HG03378 (cell line): ENCODE data around the gene CACNB2.

ENCODE experiments used
- ATAC-seq: cut with Tn5 transposase; IDR thresholded peaks from one replicate; pipeline ENCODE4 v1.9.1; 2021; ENCODE audit warnings: mild to moderate bottlenecking, moderate library complexity; ENCODE audit not compliant: unreplicated experiment

The CACNB2 gene

DNA sequence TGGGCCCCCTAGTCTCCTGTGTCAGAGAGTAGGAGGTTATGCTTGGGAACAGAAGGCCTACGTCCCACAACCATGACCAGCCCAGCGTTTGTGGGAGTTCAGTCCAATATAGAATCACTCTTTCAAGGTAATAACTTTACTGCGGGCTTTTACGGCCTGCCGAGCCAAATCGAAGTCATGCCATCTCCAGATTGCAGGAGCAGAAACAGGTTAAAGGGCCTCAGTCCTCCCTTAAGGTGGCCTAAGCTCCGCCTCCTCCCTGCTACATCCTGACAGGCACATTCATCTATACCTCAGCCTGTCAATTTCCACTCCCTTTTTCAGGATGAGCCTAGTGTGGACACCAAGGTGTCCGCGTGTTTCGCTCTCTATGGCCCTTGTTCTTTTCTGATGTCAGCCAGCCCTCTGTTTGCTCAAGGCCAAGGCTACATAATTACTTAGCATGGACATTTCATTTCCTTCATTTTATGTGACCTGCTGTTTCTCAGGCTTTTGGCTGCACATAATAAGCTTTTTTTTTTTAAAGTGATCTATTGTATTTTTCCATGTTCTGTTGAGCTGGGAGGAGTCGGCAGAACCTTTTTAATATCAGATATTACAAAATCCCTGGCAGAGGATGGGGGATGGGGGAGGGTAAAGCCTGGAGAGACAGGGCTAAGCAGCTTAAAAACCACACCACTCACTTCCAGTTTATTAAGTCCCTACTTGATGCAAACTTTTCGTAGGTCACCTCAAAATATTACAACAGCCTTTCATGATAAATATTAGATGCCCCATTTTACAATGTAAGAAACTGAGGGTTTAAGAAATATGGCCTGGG, 84.6 kb downstream of the CACNB2 start:
- no peak for ATAC-seq

DNA sequence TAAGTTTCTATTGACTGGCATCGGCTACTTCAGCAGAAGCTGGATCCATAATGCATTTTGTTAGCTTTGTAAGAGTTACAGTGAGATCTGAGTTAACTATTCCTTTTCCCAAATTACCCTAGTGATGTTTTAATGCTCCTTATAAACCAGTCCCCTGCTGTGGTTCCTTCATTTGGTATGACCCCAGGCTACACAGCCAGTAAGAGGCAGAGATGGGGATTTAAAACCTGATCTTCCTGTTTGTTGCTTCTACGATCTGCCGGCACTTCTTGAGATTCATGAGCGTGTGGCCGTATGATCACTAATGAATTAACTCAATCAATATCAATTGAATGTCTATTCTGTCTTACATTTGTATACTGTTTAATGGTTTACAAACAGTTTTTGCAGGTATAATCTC, 86.1 kb downstream of the CACNB2 start:
- ATAC-seq = no peak

- no peak for ATAC-seq
These were observed 89.6 kb downstream of the CACNB2 start for GRCh38 chr10:18229826-18230225.

- ATAC-seq = no peak
These were observed 90.6 kb downstream of the CACNB2 start for GRCh38 chr10:18230794-18231193.

- no peak for ATAC-seq
These were observed 91.3 kb downstream of the CACNB2 start for GRCh38 chr10:18231480-18231879.

GRCh38 chr10:18233775-18234174, 93.6 kb downstream of the CACNB2 start:
- no peak for ATAC-seq

GRCh38 chr10:18235477-18235876, 95.3 kb downstream of the CACNB2 start:
- no peak for ATAC-seq

GRCh38 chr10:18236756-18237155, 96.5 kb downstream of the CACNB2 start:
- no peak for ATAC-seq

DNA sequence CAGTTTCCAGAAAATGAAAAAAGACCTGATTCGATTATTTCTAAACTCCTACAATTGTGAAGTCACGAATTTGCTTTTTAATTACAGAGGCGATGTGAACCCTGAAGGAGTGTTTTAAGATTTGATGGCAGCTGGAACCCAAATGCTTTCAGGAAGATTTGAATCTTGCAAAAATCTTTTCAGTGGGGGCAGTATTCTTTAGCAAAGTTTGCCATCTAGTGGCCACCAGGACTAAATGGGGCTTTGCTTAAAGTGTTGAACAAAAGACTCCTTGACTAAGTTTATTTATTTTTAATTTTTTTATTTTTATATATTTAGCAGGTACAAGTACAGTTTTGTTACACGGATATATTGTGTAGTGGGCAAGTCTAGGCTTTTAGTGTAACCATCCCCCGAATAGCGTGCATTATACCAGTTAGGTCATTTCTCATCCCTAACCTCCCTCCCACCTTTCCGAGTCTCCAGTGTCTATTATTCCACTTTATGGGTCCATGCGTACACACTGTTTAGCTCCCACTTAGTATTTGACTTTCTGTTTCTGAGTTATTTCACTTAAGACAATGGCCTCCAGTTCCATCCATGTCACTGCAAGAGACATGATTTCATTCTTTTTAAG, 98.8 kb downstream of the CACNB2 start:
- no peak for ATAC-seq

GRCh38 chr10:18240185-18240882, 100.1 kb downstream of the CACNB2 start:
- no peak for ATAC-seq

DNA sequence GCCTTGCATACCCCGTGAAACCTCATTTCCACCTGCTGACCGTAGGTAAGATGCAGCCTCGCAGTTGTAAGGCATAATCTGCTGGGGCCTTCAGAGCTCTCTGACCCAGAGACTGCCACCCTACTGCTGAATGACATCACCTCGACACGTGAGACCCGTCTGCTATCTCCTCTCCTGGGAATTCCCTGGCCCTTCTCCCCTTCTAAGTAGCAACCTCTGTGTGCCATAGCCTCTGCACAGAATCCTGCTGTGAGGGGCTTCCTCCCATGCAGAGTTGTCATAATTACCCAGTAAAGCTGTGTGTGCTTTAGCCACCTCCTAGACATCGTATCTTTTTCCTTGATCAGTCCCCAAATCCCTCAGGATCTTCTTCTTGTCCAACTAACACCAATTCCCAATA, 106.7 kb downstream of the CACNB2 start:
- no peak for ATAC-seq

DNA sequence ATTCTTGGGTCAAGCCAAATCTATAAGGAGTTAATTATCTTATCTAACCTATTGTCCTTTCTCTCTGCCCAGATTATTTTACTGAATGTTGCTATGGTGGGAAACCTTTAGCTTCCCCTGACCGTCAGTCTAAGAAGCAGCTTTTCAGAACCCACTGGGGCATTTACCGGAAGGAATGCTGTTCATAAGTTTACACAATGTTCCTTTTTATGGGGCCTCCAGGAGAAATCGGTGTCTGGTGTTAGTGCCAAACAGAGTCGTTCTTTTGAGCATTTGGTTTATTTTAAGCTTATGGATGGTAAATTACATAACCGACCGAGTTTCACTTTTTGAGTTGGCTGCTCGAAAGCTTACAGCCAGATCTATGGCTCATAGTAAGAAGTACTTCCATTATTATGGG, 111.9 kb downstream of the CACNB2 start:
- no peak for ATAC-seq

GRCh38 chr10:18254086-18254485, 113.9 kb downstream of the CACNB2 start:
- no peak for ATAC-seq

DNA sequence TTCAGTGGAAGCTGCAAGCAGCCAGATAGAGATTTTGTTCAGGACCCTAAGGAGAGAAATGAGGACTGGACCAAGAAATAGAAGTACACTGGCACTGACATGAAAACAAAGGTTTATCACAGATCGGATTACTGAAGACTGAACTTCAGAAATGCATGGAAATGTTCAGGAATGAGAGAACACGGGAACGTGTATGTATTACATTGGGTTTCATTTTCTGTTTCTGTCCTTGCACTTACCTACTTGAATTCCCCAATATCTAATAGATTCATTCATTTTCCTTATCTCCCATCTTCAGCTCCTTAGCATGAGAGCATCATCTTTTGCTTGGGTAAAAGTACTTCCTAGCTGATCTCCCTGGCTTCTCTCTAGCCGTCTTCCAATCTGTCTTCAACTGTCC, 114.5 kb downstream of the CACNB2 start:
- no peak for ATAC-seq

DNA sequence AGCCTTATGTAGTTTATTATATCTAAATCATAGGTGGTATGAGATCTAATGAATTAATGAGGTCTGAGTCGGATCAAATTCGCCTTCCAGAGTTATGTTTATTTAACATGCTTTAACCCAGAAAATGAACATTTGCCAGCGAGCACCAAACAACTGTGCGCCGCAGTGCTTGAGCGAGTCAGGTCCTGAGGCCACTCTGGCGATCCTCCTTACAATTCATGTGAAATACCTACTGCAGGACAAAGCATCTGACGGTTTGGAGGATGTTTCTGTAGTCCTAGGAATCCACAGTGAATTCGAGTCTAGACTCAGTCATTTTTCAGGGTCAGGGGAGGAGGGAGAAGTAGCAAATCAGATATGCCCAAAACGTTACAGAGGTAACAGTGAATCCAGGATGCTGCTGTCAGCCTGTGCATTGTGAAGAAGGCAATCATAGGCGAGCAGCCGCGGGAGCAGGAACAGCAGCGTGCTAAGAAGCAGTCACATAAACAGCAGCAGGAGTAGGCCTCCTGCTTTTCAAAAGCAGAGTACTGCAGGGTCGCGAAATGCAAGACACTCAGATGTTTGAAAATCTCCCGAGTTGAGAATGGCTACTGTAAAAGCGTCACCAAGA, 120.2 kb downstream of the CACNB2 start:
- no peak for ATAC-seq

GRCh38 chr10:18261063-18261610, 120.9 kb downstream of the CACNB2 start:
- no peak for ATAC-seq

DNA sequence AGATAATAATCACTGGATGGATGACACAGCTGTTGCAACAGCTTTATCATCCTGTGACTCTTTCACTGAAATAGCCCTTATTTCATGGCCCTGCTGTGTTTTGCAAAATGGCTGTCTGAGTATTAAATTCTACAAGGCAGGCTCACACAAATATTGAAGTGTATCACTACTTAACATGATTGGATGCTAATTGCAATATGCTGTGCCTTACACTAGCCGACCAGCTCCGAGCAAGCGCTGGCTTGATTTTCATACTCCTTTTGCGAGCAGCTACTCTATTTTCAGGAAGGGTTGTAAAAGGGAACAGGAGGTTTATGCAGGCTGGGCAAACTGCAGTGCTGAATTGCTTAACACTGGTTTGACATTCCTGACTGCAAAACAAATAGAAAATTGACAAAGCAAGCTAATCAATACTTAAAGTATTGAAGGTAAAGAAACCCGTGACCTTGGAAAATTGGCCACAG, 121.6 kb downstream of the CACNB2 start:
- ATAC-seq = no peak

- no peak for ATAC-seq
These were observed 124.3 kb downstream of the CACNB2 start for GRCh38 chr10:18264466-18265050.

DNA sequence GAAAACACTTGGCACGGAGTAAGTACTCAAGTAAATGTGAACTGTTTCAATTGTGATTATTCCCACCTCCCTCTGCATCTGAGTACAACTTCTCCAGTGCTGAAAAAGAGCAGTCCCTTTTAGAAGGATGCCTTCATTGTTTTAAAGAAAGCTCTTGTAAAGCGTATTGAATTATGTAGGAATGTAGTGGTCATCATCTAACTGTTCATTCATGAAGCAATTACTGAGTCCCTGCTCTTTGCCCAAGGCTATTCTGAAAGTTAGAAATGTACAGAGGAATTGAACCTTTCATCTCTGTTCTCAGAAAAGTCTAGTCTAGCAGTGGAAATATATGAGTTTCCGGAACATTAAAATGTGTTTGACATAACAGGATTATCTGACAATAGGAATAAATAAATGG, 127.8 kb downstream of the CACNB2 start:
- ATAC-seq = no peak

GRCh38 chr10:18271491-18271890, 131.3 kb downstream of the CACNB2 start:
- ATAC-seq = no peak

DNA sequence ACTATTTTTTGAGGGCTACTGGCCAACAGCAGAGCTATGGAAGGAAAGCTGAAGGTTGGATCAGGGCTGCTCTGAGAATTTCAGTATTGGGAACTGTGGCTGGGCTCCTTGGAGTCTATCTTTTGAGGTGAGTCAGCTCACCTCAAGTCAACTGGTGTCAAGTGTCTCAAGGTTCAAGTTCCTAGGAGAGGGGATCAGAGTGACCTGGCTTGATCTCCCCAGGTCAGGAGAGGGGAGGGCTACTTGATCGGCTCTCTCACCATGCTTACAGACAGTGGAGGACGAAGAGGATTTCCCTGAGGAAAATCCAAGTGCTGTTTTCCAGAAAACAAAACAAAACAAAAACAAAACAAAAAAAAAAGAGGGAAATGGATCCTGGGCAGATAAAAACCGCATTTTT, 132.8 kb downstream of the CACNB2 start:
- ATAC-seq = no peak
